OCI-LY3 (cell line): Measurements from ENCODE around the gene DCBLD1.

Experiments used
- CTCF ChIP-seq: fragments of 200-600, 300-600 bp; sonication (generic); IDR thresholded peaks from 2 replicates; pipeline ENCODE4 v1.5.1; 2014; ENCODE audit warnings: antibody characterized with exemption, low read length, low read depth
- EZH2phosphoT487 ChIP-seq: fragments of 200-600 bp; shearing (Covaris generic); IDR thresholded peaks from 2 replicates; pipeline ENCODE4 v1.6.1; 2018; ENCODE audit warnings: antibody characterized with exemption, mixed run types, low read depth

GRCh38 chr6:117518870-117519269, 36.4 kb downstream of the DCBLD1 start:
- TF ChIP-seq CTCF, result no peak
- TF ChIP-seq EZH2phosphoT487, result no peak
